Activated T-helper 9 cell treated with anti-CD3 and anti-CD28 coated beads, Interleukin-2, amount 50 U/mL, for 16 hours (primary cell): ENCODE measurements around the gene RNF175.

ENCODE experiments used
- DNase-seq: peaks from one replicate; pipeline ENCODE4 v3.0.0-alpha.2; 2020; ENCODE audit warnings: low read depth

RNF175 gene

GRCh38 chr4:153759407-153760316 is at the start of gene RNF175:
TSS of gene RNF175 (minus strand) at chr4:153760024. CDS start at chr4:153759862, 162 bp downstream.
- no peak for DNase-seq

- DNase-seq, result no peak
Measured at GRCh38 chr4:153809307-153809706, 49.5 kb upstream of the RNF175 start.

- DNase-seq, result no peak
Measured at GRCh38 chr4:153808175-153808574, 48.4 kb upstream of the RNF175 start.

GRCh38 chr4:153806073-153806472 is 46.2 kb upstream of the RNF175 start:
- no peak for DNase-seq

- no peak for DNase-seq
Measured at GRCh38 chr4:153804722-153805121, 44.9 kb upstream of the RNF175 start.

- DNase-seq, result no peak
Measured at GRCh38 chr4:153799694-153800074, 39.9 kb upstream of the RNF175 start.

- no peak for DNase-seq
Measured at GRCh38 chr4:153798901-153799693, 39.3 kb upstream of the RNF175 start.

- no peak for DNase-seq
Measured at GRCh38 chr4:153798420-153798819, 38.6 kb upstream of the RNF175 start.

- DNase-seq, result no peak
Measured at GRCh38 chr4:153794006-153794405, 34.2 kb upstream of the RNF175 start.

- DNase-seq, result no peak
Measured at GRCh38 chr4:153792618-153793247, 32.9 kb upstream of the RNF175 start.

- no peak for DNase-seq
Measured at GRCh38 chr4:153791746-153792617, 32.2 kb upstream of the RNF175 start.

GRCh38 chr4:153790962-153791551 is 31.2 kb upstream of the RNF175 start:
- no peak for DNase-seq

- DNase-seq, result no peak
Measured at GRCh38 chr4:153790500-153790865, 30.7 kb upstream of the RNF175 start.

GRCh38 chr4:153789741-153790499 is 30.1 kb upstream of the RNF175 start:
- no peak for DNase-seq

- DNase-seq, result no peak
Measured at GRCh38 chr4:153788413-153789276, 28.8 kb upstream of the RNF175 start, which contains the start of gene SFRP2. TSS of gene SFRP2 (minus strand) at chr4:153789083. CDS start at chr4:153788835, 248 bp downstream.

- no peak for DNase-seq
Measured at GRCh38 chr4:153788051-153788412, 28.2 kb upstream of the RNF175 start.

- no peak for DNase-seq
Measured at GRCh38 chr4:153787575-153787974, 27.8 kb upstream of the RNF175 start.

- no peak for DNase-seq
Measured at GRCh38 chr4:153787061-153787560, 27.3 kb upstream of the RNF175 start.
